ENCODE data around the gene TARBP1. TPM values are rescaled to one million over a fixed set of nuclear protein-coding genes. Genes with fewer than 3 reads are reported as not detected.

TARBP1 gene
- total RNA-seq, 2 experiments from 2014 or later = 38.4 to 40.9 TPM

DNA sequence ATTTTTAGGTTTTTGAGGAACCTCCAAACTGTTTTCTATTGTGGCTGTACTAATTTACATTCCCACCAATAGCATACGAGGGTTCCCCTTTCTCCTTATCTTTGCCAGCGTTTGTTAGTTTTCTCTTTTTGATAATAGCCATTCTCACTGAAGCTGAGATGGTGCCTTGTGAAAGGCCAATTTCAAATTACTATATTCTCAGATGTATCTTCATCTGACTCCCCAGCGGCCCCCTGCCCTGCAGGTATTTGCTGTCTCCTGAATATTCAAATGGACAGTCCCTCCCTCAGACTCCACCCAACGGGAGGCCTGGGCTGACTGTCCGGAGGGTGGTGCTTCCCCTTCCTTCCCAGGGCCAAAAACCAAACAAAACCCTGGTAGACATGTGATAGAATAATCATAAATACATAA, 33.5 kb upstream of the TARBP1 start:
- H3K27me3 Mint-ChIP-seq = peaks cover 4% of the 10 kb centered on the region
- no peaks in the 10 kb centered on the region for H3K36me3 Mint-ChIP-seq (ENCODE audit: low read depth)
- intact Hi-C loops (cut with DNase I, micrococcal nuclease) = no loop called here
- TF ChIP-seq, protein P1, sequence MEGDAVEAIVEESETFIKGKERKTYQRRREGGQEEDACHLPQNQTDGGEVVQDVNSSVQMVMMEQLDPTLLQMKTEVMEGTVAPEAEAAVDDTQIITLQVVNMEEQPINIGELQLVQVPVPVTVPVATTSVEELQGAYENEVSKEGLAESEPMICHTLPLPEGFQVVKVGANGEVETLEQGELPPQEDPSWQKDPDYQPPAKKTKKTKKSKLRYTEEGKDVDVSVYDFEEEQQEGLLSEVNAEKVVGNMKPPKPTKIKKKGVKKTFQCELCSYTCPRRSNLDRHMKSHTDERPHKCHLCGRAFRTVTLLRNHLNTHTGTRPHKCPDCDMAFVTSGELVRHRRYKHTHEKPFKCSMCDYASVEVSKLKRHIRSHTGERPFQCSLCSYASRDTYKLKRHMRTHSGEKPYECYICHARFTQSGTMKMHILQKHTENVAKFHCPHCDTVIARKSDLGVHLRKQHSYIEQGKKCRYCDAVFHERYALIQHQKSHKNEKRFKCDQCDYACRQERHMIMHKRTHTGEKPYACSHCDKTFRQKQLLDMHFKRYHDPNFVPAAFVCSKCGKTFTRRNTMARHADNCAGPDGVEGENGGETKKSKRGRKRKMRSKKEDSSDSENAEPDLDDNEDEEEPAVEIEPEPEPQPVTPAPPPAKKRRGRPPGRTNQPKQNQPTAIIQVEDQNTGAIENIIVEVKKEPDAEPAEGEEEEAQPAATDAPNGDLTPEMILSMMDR (IDR thresholded peaks at IDR 0.05) = no peak
- CTCF ChIA-PET = no interaction called here
- H3K4me1 ChIP-seq (ENCODE audit: insufficient read depth, low read length) = no peaks in the 10 kb centered on the region
- no peaks in the 10 kb centered on the region for H3K36me3 ChIP-seq (ENCODE audit: insufficient read depth, low read length)
- no peak overlapping the region for H3K4me3 Mint-ChIP-seq
- H3K27ac Mint-ChIP-seq = no peak overlapping the region
- POLR2A ChIA-PET = no interaction called here
- no peaks in the 10 kb centered on the region for H3K9me3 ChIP-seq (ENCODE audit: control insufficient read depth in 1 of 2, insufficient read depth in 1 of 2, low read length in 2 of 2)
- no peaks in the 10 kb centered on the region for H3K27me3 ChIP-seq (ENCODE audit: control insufficient read depth in 1 of 2, insufficient read depth in 2 of 2, low read length in 2 of 2)
- no peak overlapping the region for H3K27ac ChIP-seq (ENCODE audit: low read depth in 1 of 2, low read length in 2 of 2)
- no peaks in the 10 kb centered on the region for H3K4me1 Mint-ChIP-seq (ENCODE audit: low read depth)
- peak in 2 of 14 experiments; percentile 40 to 44 for DNase-seq
- H3K4me3 ChIP-seq (ENCODE audit: low read length) = no peak overlapping the region
- H3K9me3 Mint-ChIP-seq = no peaks in the 10 kb centered on the region
- no peak for ATAC-seq (ENCODE audit: poor library complexity)

DNA sequence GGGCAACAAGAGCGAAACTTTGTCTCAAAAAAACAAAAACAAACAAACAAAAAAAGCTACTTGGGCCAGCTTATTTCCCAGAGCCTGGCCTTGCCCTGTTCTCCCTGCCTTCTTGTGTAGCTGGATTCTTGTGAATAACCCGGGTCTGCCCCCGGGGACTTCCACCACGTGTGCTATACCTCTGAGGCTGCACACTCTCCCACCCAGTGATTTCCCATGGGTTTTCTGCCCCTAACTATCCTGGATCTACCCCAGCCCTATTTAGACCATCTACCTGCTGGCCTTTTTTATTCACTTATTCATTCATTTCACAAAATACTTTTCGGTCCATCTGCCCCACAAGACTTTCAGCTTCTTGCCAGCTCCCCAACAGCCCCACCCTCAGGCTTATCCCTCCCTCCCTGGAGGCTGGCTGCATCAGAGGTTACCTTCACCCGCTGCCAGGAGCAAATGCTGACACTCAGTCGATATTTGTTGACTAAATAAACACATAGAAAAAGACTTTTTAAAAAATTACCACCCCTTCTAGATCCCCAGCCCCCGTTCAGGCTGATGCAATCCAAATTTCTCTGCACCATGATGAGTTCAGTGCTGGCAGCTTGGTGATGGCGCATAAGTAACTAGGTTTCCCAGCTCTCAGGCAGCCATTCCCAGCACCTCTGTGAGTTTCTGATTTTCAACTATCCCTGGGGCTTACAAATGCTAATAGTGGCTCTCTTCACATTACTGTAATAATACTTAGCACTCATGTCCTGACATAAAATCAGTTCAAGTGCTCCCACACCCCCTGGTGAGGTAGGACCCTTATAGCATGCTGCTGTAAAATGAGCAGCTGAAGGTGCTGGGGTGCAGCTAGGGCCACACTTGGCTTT, 30.7 kb upstream of the TARBP1 start:
- H3K36me3 ChIP-seq (ENCODE audit: insufficient read depth, low read length) = no peaks in the 10 kb centered on the region
- ChIA-PET CTCF (interaction anchor here (0.5 to 0.9 kb wide), 2 partner anchors 14 to 653 kb away, joined by 3 read pairs; no protein-coding TSS in a partner anchor), POLR2A (no interaction called here)
- H3K9me3 Mint-ChIP-seq = no peaks in the 10 kb centered on the region
- DNase-seq = no peak
- H3K9me3 ChIP-seq (ENCODE audit: control insufficient read depth in 1 of 2, insufficient read depth in 1 of 2, low read length in 2 of 2) = no peaks in the 10 kb centered on the region
- no peaks in the 10 kb centered on the region for H3K27me3 ChIP-seq (ENCODE audit: control insufficient read depth in 1 of 2, insufficient read depth in 2 of 2, low read length in 2 of 2)
- H3K4me3 ChIP-seq (ENCODE audit: low read length) = no peak overlapping the region
- TF ChIP-seq, protein P1 (IDR thresholded peaks at IDR 0.05) = no peak
- H3K27ac ChIP-seq (ENCODE audit: low read depth in 1 of 2, low read length in 2 of 2) = no peak overlapping the region
- no peaks in the 10 kb centered on the region for H3K4me1 ChIP-seq (ENCODE audit: insufficient read depth, low read length)
- no peaks in the 10 kb centered on the region for H3K4me1 Mint-ChIP-seq (ENCODE audit: low read depth)
- H3K36me3 Mint-ChIP-seq (ENCODE audit: low read depth) = no peaks in the 10 kb centered on the region
- no peak for ATAC-seq (ENCODE audit: poor library complexity)
- H3K27ac Mint-ChIP-seq = no peak overlapping the region
- peaks cover 4% of the 10 kb centered on the region for H3K27me3 Mint-ChIP-seq
- intact Hi-C loops (cut with DNase I, micrococcal nuclease) = no loop called here
- H3K4me3 Mint-ChIP-seq = no peak overlapping the region

GRCh38 chr1:234507626-234508387, 28.8 kb upstream of the TARBP1 start:
- TF ChIP-seq, protein P1 (IDR thresholded peaks at IDR 0.05) = no peak
- Mint-ChIP-seq H3K27ac (no peak overlapping the region), H3K9me3 (no peaks in the 10 kb centered on the region), H3K4me3 (no peak overlapping the region), H3K4me1 (ENCODE audit: low read depth) (no peaks in the 10 kb centered on the region), H3K27me3 (peaks cover 4% of the 10 kb centered on the region), H3K36me3 (ENCODE audit: low read depth) (no peaks in the 10 kb centered on the region)
- Histone ChIP-seq H3K4me3 (ENCODE audit: low read length) (no peak overlapping the region), H3K27me3 (ENCODE audit: control insufficient read depth in 1 of 2, insufficient read depth in 2 of 2, low read length in 2 of 2) (no peaks in the 10 kb centered on the region), H3K36me3 (ENCODE audit: insufficient read depth, low read length) (no peaks in the 10 kb centered on the region), H3K9me3 (ENCODE audit: control insufficient read depth in 1 of 2, insufficient read depth in 1 of 2, low read length in 2 of 2) (no peaks in the 10 kb centered on the region), H3K4me1 (ENCODE audit: insufficient read depth, low read length) (no peaks in the 10 kb centered on the region), H3K27ac (ENCODE audit: low read depth in 1 of 2, low read length in 2 of 2) (no peak overlapping the region)
- POLR2A ChIA-PET = no interaction called here
- ATAC-seq (ENCODE audit: poor library complexity) (no peak), DNase-seq (no peak)
- CTCF ChIA-PET = no interaction called here
- intact Hi-C loops (cut with DNase I, micrococcal nuclease) = no loop called here

All from CD4-positive, alpha-beta T cell (primary cell).